Ishikawa (cell line): ENCODE results near the gene BICDL1.

Experiments
- CEBPB ChIP-seq: IDR thresholded peaks from 2 replicates; pipeline ENCODE4 v1.6.1; 2012
- EGR1 ChIP-seq: IDR thresholded peaks from 2 replicates; pipeline ENCODE4 v1.6.1; 2012
- EP300 ChIP-seq: IDR thresholded peaks from 2 replicates; pipeline ENCODE4 v1.6.1; 2012; ENCODE audit warnings: borderline replicate concordance
- FOXM1 ChIP-seq: IDR thresholded peaks from 2 replicates; pipeline ENCODE4 v1.6.1; 2012; ENCODE audit warnings: low read depth, borderline replicate concordance
- RAD21 ChIP-seq: IDR thresholded peaks from 2 replicates; pipeline ENCODE4 v1.6.1; 2012; ENCODE audit warnings: low read depth
- TAF1 ChIP-seq: IDR thresholded peaks from 2 replicates; pipeline ENCODE4 v1.6.1; 2012; ENCODE audit warnings: low read depth, mild to moderate bottlenecking
- TCF12 ChIP-seq: IDR thresholded peaks from 2 replicates; pipeline ENCODE4 v1.6.1; 2012; ENCODE audit warnings: low read depth
- YY1 ChIP-seq: IDR thresholded peaks from 2 replicates; pipeline ENCODE4 v1.6.1; 2012; ENCODE audit warnings: low read depth
- ZBTB7A ChIP-seq: IDR thresholded peaks from 2 replicates; pipeline ENCODE4 v1.6.1; 2012; ENCODE audit warnings: low read depth
- TF ChIP-seq, protein P1 (sequence below): IDR thresholded peaks from 2 replicates; pipeline ENCODE4 v1.6.1; 2012; ENCODE audit warnings: low read depth, mild to moderate bottlenecking
- TF ChIP-seq, protein P2 (sequence below): IDR thresholded peaks from 2 replicates; pipeline ENCODE4 v1.6.1; 2012
- TF ChIP-seq, protein P3 (sequence below): IDR thresholded peaks from 2 replicates; pipeline ENCODE4 v1.6.1; 2012

DNA sequence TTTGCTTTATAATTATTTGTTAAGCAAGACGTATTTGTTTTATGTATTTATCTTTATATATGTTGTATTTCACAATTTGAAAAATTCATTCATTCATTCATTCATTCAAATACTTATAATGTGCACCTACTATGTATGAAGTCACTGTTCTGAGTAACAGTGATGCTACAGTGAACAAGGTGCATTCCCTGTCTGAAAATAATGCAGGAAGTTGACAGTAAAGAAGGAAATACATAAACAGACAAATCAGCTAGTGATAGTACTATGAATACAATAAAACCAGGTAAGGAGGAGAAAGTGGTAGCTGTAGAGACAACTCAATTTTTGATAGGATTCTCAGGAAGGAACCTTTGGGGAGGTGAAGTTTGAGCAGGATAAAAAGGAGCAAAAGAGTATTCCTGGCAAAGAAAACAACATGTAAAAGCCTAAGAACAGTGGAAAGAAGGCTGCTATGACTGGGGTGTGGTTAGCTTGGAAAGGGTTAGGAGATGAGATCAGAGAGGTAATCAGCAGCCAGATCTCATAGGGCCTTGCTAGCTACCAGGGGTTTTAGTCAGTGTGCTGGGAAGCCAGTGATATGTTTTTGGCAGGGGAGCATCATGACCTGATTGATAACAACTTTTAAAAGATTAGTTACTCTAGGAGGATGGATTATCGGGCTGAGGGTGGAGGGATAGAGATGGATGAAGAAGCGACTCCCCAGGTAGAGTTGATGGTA is 17.4 kb downstream of the BICDL1 start:
- TF ChIP-seq, protein P1, sequence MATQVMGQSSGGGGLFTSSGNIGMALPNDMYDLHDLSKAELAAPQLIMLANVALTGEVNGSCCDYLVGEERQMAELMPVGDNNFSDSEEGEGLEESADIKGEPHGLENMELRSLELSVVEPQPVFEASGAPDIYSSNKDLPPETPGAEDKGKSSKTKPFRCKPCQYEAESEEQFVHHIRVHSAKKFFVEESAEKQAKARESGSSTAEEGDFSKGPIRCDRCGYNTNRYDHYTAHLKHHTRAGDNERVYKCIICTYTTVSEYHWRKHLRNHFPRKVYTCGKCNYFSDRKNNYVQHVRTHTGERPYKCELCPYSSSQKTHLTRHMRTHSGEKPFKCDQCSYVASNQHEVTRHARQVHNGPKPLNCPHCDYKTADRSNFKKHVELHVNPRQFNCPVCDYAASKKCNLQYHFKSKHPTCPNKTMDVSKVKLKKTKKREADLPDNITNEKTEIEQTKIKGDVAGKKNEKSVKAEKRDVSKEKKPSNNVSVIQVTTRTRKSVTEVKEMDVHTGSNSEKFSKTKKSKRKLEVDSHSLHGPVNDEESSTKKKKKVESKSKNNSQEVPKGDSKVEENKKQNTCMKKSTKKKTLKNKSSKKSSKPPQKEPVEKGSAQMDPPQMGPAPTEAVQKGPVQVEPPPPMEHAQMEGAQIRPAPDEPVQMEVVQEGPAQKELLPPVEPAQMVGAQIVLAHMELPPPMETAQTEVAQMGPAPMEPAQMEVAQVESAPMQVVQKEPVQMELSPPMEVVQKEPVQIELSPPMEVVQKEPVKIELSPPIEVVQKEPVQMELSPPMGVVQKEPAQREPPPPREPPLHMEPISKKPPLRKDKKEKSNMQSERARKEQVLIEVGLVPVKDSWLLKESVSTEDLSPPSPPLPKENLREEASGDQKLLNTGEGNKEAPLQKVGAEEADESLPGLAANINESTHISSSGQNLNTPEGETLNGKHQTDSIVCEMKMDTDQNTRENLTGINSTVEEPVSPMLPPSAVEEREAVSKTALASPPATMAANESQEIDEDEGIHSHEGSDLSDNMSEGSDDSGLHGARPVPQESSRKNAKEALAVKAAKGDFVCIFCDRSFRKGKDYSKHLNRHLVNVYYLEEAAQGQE, result no peak
- TF ChIP-seq EP300, result no peak
- TF ChIP-seq RAD21, result no peak
- no peak for TF ChIP-seq FOXM1
- no peak for TF ChIP-seq TCF12
- TF ChIP-seq TAF1, result no peak
- no peak for TF ChIP-seq YY1
- no peak for TF ChIP-seq ZBTB7A
- TF ChIP-seq, protein P2, sequence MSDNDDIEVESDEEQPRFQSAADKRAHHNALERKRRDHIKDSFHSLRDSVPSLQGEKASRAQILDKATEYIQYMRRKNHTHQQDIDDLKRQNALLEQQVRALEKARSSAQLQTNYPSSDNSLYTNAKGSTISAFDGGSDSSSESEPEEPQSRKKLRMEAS, result no peak
- TF ChIP-seq CEBPB, result no peak
- no peak for TF ChIP-seq EGR1
- TF ChIP-seq, protein P3, sequence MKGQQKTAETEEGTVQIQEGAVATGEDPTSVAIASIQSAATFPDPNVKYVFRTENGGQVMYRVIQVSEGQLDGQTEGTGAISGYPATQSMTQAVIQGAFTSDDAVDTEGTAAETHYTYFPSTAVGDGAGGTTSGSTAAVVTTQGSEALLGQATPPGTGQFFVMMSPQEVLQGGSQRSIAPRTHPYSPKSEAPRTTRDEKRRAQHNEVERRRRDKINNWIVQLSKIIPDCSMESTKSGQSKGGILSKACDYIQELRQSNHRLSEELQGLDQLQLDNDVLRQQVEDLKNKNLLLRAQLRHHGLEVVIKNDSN, result no peak
